HG03571 (cell line): ENCODE measurements around the gene ASTE1.
"Not testable (repeated sequence)": the region's sequence is repeated elsewhere in the genome, so short reads cannot be mapped to it uniquely, and the experiment has no call there.

Experiments used
- ATAC-seq: cut with Tn5 transposase; IDR thresholded peaks from one replicate; pipeline ENCODE4 v1.9.1; 2021; ENCODE audit not compliant: unreplicated experiment

Gene ASTE1

DNA sequence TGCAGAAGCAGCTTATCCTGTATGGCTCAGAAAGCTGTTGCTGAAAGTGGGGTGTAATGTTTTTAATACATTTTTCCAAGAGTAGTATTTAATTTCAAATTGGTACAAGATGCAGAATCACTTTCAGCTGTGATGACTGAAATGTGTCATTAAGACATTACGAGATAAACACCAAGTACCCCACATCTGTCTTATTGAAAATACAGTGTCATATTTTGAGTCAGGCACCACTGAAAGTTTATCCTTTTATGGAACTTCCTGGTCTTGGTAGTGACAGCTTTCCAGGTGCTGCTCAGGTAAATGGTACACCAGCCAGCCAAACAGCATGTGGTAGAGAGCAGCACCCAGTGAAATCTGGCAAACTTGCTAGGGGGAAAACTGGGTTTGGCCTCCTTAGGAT lies 16.9 kb downstream of the ASTE1 start:
- ATAC-seq: no peak

DNA sequence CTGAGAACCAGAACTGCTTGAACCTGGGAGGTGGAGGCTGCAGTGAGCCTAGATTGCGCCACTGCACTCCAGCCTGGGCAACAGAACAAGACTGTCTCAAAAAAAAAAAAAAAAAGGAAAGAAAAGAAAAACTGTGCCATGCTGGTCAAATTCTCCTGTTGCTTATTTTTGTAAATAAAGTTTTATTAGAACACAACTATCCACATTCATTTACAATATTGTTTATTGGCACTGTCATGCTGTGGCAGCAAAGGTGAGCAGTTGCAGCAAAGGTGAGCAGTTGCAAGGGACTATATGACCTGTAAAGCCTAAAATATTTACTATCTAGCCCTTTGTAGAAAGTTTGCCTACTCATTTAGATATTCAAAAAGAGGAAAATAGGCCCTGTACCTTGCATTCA lies 18.3 kb downstream of the ASTE1 start:
- no peak for ATAC-seq

DNA sequence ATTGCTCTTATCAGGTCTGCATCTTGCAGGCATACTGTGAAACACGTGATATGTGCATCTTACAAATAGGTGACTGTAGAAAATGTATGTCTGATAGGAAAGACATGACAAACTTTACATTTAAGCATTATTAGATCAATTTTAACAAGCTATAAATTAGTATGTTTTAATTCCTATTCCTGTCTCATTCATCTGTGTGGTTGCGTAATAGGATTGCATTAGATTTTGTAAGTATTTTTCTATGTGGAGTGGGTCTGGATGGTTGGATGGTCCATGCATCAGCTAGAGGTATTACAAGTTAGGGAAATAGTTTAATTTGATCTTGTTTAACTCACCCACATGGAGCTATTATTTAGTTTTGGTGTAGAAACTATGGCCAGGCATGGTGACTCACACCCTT lies 18.8 kb downstream of the ASTE1 start:
- ATAC-seq: no peak

DNA sequence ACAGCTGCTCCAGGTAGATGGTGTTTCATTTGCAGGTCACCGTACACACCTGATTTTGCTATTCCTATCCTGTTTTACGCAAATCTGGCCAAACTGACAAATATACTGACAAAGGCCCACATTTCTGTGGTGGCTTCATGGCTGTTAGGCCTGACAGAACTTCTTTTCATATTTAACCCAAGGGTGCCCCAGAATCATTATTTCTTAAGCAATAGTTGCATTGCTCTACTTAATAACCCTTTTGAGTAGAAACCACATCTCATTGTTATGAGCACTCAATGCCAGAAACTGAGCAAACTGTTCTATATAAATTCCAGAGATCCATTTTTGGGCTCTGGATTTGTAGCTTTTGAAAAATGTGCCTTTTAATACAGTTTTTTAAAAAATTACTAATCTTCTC lies 19.4 kb downstream of the ASTE1 start:
- ATAC-seq: no peak

DNA sequence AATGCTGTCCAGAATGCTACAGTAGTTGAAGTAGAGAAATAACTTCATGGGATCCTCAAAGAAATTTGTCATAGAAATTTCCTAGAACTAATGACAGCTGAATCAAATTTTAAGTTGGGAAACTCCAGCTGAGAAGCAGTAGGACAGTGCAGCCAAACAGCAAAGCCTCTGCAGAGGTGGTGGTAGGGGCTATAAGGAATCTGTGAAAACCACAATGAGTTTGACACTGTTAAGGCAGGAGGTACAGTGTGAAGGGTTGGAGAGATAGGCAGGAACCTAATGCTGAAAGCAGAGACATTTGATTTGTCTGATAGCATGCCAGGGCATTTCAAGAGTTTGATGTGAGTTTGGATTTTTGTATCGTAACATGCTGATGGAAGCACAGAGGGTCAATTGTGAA lies 22.0 kb downstream of the ASTE1 start:
- ATAC-seq: no peak

DNA sequence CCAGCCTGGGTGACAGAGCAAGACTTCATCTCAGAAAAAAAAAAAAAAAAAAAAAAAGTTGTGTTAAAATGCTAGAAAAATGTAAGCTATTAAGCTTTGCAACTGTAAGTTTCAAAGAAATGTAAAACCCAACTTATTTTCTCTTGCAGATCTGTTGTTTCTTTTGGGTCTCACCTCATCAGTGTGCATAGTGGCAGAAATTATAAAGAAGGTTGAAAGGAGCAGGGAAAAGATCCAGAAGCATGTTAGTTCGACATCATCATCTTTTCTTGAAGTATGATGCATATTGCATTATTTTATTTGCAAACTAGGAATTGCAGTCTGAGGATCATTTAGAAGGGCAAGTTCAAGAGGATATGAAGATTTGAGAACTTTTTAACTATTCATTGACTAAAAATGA lies 25.6 kb downstream of the ASTE1 start:
- no peak for ATAC-seq

DNA sequence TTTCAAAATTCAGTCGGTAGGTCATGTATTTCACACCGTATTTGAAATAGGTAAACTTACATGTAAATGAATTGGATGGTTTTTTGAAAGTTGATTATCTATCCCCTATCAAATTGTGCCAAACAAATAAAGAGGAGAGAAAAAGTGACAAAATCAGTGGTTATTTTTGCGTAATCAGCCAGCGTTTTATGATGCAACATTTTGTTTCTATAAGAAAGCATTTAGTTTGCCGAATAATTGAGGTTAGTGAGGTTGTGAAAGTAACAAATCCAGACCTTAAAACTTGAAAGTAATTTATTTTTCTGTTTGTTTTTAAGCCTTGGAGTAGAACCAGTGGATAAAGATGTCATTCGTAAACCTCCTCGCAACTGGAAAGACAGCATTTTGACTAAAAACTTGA lies 29.3 kb downstream of the ASTE1 start:
- no peak for ATAC-seq

DNA sequence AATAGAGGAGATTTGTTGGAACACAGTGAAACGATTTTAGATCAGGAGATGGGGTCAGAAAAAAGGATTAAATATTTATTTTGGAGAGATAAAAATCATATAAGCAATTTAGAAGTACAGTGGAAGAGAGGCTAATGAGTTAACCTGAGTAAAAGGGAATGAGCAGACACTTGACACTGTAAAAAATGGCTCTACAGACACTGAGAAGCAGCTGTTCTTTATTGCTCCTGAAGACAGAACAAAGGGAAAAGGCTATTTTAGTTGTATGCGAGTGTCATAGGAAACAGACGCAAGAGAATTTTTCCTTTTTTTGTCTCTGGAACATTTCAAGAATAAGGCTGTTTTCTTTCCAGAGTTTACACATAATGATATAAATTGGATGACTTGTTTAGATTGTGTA lies 34.3 kb downstream of the ASTE1 start:
- ATAC-seq: no peak

DNA sequence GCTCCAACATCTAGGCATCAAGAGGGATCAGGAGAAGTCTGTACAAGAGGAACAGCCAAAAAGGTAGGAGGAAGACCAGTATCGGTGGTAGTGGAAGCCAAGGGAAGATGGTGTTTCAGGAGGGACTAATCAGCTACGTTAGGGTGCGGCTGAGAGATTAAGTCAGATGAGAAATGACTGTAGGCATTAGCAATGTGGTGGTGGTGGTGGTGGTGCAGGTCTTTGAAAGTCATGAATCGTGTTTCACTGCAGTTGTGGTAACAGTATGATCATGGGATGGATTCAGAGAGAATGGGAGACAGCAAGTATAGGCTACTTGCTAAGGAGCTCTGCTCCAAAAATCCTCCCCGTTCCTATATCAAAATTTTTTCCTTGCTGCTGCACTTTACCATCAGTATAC lies 35.5 kb downstream of the ASTE1 start:
- no peak for ATAC-seq

DNA sequence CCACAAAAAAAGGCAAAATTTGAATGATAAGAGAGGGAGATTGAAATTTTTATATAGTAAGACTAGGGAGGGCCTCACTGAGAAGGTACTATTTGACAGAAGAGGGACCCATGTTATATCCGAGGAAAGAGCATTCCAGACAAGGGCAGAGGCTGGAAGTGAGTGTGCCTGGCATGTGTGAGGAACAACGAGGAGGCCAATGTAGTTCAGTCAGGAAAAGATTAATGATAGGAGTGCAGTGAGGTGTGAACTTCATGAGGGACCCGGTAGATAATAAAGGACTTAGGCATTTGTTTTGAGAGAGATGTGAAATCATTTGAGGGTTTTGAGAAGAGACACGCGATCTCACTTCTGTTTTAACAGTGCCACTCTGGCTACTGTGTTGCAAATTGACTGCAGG lies 36.3 kb downstream of the ASTE1 start:
- ATAC-seq: no peak

DNA sequence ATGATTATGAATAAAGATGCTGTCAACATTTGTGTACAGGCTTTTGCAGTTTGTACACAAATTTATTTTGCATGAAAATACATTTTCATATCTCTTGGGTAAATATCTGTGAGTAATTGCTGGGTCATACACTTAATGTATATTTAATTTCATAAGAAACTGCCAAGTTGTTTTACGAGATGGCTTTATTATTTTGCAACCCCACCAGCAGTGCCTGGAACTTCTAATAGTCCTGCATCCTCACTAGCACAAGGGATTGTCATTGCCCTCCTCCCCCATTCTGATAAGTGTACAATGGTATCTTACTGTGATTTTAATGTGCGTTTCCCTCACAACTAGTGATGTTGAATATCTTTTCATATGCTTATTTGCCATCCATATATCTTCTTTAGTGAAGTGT lies 45.2 kb downstream of the ASTE1 start:
- no peak for ATAC-seq

DNA sequence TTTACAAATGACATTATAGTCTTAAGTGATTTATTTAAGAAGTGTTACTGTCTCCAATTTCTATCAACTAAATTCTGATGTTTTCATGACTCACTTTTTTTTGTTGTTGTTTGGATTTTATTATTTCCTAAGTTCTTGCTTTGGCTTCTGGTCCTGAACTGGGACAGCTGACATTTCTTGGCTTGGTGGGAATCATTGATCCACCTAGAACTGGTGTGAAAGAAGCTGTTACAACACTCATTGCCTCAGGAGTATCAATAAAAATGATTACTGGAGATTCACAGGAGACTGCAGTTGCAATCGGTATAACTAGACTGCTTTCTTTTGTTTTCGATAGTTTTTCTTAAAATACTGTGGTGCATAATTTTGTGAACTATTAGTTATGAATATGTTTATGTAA lies 47.5 kb downstream of the ASTE1 start:
- no peak for ATAC-seq

DNA sequence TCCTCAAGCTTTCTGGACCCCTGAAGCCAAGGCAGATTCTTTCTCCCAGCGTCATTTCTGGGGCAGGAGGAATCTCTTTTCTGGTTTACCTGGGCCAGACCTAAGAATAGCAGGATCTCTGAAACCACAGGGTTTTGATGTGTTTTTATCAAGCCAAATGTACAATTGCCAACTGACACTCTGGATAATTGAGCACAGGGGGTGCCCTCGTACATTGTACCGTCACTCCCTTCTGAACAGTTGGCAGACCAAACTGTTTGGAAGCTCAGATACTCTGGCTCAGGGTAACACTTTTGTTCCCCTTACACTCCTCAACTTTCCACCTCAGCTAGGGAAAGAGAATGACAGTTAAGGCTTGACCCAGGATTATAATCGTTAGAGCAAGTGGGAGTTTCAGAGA lies 49.9 kb downstream of the ASTE1 start:
- ATAC-seq: no peak

DNA sequence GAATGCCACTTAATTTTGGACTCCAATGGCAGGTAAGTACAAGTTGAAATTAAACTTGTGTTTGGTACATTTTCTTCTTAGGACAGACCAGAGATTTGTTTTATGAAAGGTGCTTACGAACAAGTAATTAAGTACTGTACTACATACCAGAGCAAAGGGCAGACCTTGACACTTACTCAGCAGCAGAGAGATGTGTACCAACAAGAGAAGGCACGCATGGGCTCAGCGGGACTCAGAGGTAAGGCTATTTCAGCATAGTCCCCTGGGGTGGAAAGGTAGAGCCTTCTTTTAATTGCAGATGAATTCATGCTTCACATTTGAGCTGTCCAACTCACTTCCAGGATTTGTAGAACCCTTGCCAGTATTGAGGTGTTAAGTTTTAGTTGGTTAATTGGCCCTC lies 51.4 kb downstream of the ASTE1 start:
- ATAC-seq: no peak

DNA sequence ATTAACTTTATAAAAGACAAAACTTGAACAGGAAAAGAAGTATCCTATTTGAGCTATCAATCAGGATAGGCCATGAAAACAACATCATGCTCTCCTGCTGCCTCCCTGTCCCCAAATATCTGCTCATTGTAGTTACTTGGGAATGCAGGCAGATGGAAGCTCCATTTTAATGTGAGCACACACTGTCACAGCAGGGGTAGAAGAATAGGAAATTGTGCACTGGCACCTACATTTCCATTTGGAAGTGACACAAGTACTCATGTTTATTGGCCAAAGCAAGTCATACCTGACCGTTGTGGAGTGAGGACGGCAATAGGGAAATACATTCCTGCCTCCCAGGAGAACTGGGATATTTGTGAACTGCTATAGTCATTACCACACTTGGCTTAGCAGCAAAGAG lies 52.4 kb downstream of the ASTE1 start:
- no peak for ATAC-seq

DNA sequence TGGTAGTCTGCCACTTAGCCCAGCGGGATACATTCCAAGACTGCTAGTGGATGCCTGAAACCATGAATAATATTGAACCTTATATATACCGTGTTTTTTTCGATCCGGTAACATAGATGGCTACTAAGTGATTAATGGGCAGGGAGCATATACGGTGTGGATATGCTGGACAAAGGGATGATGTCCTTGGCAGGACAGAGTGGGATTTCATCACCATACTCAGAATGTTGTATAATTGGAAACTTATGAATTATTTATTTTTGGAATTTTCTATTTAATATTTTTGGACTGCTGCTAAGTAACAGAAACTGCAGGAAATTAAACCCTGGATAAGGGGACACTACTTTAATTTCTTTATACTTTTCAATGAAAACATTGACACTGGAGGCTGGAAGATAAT lies 53.2 kb downstream of the ASTE1 start:
- ATAC-seq: no peak

DNA sequence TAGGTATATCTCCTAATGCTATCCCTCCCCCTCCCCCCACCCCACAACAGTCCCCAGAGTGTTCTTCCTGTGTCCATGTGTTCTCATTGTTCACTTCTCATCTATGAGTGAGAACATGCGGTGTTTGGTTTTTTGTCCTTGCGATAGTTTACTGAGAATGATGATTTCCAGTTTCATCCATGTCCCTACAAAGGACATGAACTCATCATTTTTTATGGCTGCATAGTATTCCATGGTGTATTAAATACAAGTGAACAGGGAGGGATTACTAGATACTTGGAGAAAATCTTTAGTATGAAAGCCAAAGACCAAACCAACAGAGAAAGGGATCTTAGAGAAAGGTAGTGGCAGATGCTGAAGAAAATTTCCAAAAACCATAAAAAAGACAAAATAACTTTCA lies 54.0 kb downstream of the ASTE1 start:
- ATAC-seq: not testable (repeated sequence)

DNA sequence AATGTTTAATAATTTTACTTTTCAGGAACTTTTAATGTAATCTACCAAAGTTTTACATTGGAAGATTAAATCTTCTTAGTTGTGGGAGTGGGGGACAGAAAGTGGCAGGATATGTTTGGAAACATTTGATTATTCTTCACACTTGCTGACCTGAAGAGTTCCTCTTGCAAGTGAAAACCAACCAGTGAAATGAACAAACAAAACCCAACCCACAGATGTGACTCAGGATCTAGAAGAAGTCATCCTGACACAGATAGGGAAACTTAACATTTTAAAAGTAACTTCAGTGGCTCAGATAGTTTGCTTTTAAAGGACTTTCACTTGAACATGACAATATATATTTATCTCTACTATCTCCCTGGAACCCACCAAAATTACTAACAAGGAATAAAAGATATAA lies 55.4 kb downstream of the ASTE1 start:
- ATAC-seq: no peak

DNA sequence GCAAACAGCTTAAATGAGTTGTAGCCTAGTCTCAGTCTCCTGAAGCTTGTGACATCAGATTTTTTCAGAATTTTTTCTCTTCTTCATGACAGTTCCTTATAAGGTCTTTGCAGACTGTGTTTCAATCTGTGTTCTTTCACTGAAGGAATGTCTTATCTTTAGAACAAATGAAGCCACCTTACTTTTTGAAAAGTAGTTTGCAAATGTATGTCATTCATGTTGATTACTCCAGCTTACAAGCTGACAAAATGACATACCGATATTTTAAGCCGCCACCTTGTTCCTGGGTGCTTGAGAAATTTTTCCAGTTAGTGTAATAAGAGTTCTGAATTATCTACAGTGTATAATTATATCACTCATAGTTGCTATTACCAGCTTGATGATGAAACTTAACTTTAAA lies 57.0 kb downstream of the ASTE1 start:
- ATAC-seq: no peak

DNA sequence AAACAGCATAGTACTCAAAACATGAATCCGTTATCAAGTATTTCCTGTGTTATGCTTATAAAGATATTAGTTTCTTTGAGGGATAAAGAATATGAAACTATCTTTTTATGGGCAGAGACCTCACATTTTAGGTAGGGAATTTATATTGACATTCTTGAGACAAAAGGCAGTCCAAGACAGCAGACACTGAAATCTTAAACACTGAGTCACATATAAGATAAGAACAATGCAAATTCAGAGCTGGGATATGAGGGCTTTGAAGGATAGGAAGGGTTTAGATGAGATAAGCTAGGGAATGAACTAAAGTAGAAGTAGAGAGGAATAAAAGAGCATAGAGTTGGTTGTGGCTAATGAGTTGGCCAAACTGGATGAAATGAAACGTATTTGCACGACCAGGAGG lies 58.4 kb downstream of the ASTE1 start:
- ATAC-seq: no peak

DNA sequence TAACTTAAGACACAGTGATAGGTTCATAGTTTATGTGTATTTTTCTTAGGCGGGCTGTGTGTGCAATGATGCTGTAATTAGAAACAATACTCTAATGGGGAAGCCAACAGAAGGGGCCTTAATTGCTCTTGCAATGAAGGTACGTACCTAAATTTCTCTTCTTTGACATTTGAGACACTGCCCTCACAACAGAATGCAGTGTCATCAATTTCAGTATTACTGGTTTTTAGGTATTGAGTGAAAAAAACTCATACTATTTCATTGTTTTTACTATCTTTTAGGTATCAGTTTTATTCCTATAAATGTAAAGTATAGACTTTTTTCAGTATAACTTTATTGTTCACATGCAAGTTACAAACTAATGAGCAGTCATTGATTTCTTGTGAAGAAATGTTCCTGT lies 59.3 kb downstream of the ASTE1 start:
- ATAC-seq: no peak

DNA sequence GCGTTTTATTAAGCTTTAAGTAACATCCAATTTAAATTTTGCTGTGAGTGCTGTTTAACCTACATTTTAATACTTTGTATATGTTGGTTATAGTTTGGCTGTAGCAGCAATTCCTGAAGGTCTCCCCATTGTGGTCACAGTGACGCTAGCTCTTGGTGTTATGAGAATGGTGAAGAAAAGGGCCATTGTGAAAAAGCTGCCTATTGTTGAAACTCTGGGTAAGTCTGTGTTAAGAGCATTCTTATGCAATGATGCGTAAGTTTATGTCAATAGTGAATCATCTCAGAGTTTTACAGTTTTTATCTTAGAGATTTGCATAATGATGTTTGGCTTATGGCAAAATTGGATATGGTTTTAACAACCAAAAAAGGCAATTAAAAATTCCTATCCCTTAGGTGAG lies 62.7 kb downstream of the ASTE1 start:
- no peak for ATAC-seq
